Suprapubic skin (tissue), 3 donors: ENCODE data around the gene ODAD4.

Experiments used
- CTCF ChIP-seq, 2 donors: fragments of 200-600 bp in 1 of 2; fragments of 450-650 bp in 1 of 2; sonication (generic) in 1 of 2; IDR thresholded peaks; one replicate each; pipeline ENCODE4 v1.5.1; 2016 to 2019; ENCODE audit warnings: antibody characterized with exemption in 2 of 2, mild to moderate bottlenecking in 1 of 2, moderate library complexity in 1 of 2
- POLR2A ChIP-seq, 2 donors: fragments of 450-650 bp; IDR thresholded peaks; one replicate each; pipeline ENCODE4 v1.6.1; 2017; ENCODE audit warnings: antibody characterized with exemption in 2 of 2, mild to moderate bottlenecking in 2 of 2, moderate library complexity in 2 of 2

- TF ChIP-seq CTCF (IDR thresholded peaks at IDR 0.05) (no peak), POLR2A (IDR thresholded peaks at IDR 0.05) (no peak)
Measured at GRCh38 chr17:41974658-41975057, 44.2 kb downstream of the ODAD4 start.
